Frontal cortex (tissue), 4 donors: Measurements from ENCODE around the gene HEG1. TPM values are rescaled to one million over a fixed set of nuclear protein-coding genes. Genes with fewer than 3 reads are reported as not detected.

Experiments used
- DNase-seq, 2 donors: peaks; one replicate each; pipeline ENCODE4 v3.0.0; 2012; ENCODE audit warnings: low spot score in 2 of 2
- FAIRE-seq: peaks from 2 replicates; lab custom pipeline; 2012; peaks lifted over from hg19 to GRCh38; lab: Jason Lieb, UNC
- total RNA-seq: library from RNA; depleted of rRNA; stranded (reverse); fragments of >200 nt; gene quantifications from one replicate; pipeline ENCODE4 v1.2.3, GENCODE V29; 2014
- donor health status: control.
- donor health status: control.
- donor health status: control.

The HEG1 gene
- total RNA-seq, 1 donor from 2014 or later: 5.7 TPM

DNA sequence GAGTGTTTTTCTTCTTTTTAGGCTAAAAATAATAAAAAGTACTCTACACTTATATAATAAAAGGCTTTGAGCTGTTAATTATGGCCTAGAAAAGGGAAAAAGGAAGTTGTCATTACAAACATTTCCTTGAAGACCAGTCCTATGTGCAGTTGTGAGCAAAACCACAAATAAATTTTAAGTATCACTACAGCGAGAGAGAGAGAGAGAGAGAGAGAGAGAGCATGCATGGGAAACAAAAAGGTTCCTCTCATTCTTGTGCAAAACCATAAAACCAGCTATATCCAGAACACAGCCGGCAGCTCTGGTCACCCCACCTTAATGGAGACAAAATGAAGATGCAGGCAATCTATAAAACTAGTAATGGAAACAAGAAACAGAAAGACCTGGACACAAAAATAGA lies 33.6 kb downstream of the HEG1 start:
- no peak for DNase-seq
- no peak for FAIRE-seq

DNA sequence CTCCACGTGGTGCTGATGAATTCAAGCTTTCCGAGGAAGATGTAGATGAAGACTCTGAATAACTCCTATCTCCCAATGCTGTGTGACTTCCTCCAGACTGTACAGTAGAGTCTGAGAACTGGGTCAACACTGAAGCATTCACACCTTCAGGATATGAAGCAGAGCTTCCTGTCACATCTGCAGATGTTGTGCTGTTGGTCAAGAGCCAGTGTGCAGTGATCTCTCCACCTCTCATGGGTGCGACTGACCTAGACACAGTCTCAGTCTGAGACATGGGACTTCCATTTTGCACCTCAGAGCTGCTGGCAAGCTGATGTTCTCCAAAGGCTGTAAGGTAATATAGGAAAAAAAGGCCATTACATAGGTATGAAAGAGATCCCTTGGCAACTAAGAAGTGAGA lies 36.5 kb downstream of the HEG1 start:
- DNase-seq (no peak), FAIRE-seq (no peak)

DNA sequence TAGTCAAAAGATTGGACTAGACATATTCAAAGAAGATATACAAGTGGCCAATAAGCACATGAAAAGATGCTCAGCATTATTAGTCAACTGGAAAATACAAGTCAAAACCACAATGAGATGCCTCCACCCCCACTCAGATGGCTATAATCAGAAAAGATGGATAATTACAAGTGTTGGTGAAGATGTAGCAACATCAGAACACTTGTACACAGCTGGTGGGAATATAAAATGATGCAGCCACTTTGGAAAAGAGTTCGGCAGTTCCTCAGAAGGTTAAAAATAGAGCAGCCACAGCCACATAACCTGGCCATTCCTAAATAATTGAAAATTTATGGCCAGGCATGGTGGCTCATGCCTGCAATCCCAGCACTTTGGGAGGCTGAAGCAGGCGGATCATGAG lies 38.4 kb downstream of the HEG1 start:
- FAIRE-seq: no peak

DNA sequence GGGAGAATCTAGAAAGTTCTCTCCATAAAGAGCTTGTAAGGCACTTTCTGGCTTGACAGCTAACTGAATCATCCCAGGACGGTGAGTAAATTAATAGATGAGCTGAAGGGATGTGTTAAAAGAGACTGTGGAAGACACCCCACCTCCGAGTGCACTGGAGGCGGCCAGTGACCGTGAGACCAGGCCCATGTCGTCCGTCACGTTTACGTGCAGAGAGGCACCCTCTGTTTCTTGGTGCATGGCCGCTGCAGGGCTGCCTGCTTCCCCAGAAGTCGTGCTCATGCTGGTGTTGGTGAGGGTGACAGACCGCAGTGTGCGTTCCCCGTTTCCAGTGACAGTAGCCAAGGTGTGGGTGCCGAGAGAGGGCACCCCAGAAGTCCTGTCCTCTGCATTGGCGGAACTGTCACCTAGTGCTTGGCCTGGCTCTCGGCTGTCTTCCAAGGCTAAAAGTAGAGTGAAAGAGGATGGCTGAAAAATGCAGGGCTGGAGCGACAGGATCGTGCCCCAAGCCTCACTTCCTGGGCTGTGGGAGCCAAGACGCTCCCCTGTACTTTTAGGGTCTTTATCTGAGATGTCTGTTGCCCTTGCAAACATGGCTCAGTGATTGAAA lies 41.1 kb downstream of the HEG1 start:
- no peak for DNase-seq

More for the DNA sequence above, 38.4 kb downstream of the HEG1 start:
- DNase-seq: no peak

DNA sequence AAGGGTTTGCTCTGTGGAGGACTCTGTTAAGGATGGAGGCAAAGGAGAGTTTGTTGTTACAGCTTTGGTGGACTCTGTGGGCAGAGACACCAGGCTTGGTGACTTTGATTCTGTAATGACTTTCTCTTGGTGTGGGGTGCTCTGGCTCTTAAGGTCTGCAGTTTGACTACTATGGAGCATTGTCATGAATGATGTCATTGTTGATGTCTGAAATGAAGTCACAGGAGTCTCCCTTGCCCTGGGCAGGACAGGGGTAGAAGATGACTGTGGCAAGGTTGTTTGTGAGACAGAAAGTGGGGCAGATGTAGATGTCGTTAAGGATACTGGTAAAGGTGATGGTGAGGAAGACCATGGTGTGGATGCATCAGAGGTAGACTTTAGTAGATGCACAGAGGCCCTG lies 42.7 kb downstream of the HEG1 start:
- DNase-seq: no peak
- no peak for FAIRE-seq

More for the DNA sequence above, 41.1 kb downstream of the HEG1 start:
- FAIRE-seq: no peak

DNA sequence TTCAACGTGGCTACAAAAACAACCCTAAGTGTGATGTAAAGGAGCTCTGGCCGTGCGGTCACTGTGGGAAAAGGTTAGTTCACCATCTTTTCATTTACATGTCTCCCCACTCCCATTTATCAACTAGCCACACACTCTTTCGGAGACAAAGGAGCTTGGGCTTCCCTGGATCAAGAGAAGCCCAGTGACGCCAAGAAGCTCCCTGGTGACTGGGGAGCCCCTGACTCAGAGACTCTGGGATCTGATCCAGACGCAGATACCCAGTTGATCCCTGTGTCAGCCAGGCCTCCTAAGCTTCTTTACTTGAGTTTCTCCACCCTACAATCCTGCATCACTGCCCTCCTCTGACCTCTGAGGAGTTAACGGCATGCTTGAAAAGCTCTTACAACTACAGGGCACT lies 43.9 kb downstream of the HEG1 start:
- FAIRE-seq (no peak), DNase-seq (no peak)

DNA sequence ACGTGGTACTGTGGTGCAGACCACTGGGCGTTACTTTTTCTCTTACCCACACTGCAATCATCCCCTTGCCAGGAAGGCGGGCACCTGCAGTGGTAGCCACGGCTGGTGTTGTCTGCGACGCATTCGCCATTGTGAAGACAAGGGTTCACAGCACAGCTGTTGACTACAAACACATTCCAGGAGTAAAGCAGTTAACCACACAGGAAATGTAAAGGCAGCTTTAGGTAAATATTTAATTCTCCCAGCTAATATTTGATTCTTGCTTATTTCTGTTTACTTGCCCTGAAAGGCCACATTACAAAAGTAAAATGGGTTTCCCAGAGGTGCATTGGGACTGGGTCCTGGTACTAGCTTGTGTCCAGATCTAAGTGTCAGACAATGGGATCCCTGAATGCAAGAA lies 45.4 kb downstream of the HEG1 start:
- FAIRE-seq (no peak), DNase-seq (no peak)

DNA sequence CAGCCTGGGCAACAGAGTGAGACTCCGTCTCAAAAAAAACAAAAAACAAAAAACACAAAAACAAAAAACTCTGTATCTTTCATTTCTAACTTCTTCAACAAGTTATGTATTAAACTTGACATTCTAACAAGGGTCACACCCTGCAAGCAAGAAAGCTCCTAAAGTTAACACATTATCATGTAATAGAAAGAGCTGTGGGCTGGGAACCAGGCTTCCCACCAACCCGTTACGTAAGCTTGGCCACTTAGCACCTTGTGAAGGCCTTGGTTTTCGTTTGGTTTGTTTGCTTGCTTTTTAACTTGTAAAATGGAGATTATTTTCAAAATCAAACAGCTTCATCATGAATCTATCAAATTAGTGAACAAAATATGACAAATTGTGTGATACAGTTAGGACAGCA lies 47.0 kb downstream of the HEG1 start:
- FAIRE-seq (no peak), DNase-seq (no peak)

DNA sequence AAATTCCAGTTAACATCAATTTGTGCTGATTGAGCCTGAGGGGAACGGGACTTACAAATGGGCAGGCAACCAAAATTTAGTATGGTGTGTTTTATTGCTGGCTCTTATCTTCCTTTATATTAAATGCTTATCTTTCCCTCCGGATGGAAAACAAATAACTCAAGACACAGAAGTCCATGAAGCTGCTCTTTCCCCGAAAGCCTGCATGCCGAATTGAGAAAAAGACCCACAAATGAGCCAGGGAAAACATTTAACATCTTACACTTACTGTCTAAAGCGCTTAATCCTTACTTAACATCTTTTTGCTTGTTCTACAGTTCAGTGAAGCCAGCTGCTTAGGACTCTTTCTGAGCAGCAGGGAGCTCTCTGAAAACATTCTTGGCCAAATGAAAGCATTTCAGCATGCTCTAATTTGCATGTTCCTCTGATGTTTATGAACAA lies 49.5 kb downstream of the HEG1 start:
- DNase-seq (no peak), FAIRE-seq (no peak)

DNA sequence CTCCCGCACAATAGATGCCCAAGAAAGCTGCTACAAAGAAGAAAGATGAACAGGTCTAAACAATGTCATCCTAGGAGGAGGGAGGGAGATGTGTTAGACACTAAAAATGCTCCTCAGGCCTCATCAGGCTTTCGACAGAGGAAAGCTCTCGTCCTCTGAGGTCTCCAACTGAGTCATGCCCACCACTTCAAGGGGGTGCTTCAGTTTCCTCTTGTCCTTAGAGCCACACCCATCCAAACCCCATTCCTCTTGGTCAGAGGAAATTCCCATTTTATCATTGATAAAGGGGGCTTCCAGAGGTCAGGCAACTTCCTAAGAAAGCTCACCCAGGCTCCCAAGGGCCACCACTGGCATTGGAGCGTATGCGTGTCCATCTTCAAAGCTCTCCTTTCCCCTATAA lies 50.1 kb downstream of the HEG1 start:
- no peak for FAIRE-seq
- DNase-seq: no peak

DNA sequence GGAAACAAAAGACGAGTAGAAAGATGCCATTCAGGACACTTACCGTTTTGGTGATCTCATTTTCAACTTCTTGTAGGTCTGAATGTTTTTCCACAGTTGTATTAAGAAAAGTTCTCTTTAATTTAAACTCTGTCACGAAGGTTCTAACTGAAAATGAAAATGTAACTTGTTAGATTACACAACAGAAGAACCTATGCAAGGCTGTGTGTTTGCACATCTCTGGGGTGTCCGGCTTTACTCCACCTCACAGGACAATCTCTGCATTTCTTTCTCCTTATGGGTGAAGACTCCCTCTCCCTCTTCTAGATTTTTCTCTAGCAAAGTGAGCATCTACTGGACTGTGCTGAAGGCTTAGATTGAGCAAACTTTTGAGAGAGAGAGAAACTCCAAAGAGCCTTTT lies 50.6 kb downstream of the HEG1 start:
- FAIRE-seq: no peak
- no peak for DNase-seq

DNA sequence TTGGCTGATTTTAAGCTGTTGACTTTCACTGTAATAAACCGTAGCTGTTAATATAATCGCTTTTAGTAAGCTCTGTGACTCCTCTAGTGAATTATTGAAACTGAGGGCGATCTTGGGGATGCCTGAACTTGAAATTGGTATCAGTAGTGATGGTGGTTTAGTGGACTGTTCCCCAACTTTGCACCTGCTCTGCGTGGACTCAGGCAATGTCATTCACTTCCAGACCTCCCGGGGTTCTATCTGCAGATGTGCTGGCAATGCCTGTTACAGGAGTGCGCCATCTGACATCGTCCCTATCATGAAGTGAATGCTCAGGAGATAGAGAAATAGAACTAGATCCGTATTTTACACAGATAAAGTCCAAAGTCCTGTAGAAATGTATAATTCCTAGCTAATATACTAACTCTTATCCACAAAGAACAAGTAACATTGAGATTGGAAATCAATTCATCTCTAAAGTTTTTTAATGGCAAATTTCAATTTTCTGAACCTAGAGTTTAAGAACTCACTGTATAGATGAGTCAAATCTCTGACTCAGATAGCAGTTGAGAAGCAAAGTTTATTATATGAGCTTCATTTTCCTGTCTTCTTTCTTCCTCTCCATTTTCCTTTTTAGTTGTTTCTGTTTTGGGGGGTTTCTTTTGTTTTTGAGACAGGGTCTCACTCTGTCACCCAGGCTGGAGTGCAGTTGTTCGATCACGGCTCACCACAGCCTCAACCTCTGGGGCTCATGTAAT lies 51.8 kb downstream of the HEG1 start:
- FAIRE-seq: no peak
- no peak for DNase-seq

DNA sequence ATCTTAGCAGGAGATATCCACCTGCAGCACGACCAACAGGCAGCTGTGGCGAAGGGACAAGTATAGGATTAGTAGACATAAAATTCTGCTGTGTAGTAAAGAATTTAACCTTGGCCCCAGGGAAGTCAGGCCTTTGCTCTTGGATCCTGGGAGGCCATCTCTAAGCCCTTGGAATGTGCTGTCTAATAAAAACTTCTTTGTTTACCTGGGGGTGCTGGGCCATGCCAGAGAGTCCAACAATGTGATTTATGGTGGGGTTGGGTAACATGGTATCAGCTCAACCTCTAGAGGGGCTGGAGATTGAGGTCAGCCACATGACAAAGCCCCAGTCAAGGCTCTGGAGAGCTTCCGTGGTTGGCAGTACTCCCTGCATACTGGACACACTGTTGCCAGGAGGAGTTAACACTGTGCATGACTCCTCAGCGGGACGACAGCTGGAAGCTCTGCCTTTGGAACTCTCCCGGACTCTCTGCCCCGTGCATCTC lies 52.4 kb downstream of the HEG1 start:
- no peak for DNase-seq

DNA sequence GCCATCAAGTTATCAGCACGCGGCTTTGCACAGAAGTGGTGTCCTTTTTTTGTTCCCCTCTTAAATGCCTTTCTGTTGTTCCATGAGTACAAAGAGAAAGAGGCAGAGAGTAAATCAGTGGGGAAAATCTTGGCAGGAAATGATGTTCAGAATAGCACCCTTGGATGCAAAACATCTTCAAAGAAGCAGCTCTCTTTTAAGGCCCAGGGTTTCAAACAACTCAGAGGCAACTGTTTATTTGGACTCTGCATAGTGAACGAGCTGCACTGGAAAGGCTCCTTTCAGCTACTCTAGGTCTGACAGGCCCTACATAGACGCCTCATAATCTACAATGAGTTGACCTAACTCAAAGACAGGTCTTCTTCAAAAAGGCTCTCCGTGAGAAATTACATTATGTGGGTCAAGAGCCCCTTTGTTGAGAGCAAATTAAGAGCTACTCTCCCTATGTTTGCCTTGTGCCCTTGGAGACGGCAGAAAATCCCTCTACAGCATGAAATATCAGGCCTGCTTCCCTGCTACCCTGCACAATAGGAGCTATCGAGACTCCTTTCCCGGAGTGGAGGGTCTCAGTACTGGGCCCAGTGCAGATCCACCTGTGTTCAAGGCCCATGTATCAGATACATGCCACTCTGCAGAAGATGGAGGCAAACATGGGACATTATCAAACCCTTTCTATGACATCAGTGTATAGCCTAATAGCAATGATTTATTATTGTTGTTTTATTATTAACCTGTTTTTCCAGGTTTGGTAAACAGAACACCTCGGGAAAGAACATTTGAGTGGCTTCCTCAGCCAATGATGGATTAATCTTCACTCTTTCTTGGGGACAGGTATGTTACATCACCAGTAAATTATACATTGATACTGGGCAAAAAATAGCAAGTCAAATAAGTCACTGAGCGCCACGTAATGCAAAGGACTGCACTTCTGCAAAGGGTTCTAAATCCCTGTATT lies 53.1 kb downstream of the HEG1 start:
- FAIRE-seq: no peak
- DNase-seq: peak in 1 of 2 donors; percentile 9

More for the DNA sequence above, 52.4 kb downstream of the HEG1 start:
- FAIRE-seq: no peak

DNA sequence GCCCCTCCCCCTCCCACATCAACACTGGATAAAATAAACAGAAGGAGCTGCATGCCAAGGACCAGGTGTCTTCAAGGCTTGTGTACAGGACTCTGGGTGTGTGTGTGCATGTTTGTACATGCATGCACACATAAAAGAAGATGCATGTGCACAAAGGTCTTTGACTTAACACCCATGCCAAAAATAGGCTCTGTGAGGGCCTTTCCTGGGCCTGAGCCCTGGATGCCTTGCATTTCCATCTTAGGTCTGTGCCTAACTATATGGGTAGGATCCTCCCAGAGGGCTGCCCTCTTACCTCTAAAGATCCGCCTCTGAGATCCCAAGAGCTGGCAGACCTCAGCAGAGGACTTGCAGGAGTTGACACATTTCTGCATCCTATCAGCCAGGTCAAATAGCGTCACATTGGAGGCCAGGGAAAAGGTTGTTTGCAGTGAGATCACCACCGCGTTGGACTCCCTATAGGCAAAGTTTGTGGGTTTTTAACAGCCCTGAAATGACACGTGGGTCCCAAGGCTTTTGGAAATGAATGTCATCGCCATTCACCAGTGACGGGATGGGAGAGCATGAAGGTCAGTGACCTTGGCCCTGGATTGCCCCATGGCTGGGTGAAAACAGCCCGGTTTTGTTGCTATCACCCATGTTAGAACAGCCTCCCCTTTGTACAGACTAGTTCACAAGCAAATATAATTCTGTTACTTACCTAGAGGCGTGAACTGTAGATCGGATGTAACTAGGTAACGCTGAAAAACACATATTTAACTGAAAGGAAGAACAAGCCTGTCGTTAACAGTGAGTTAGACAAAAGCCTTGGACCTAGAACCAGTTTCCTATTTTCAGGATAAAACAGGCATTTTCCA lies 54.0 kb downstream of the HEG1 start:
- FAIRE-seq (no peak), DNase-seq (no peak)

DNA sequence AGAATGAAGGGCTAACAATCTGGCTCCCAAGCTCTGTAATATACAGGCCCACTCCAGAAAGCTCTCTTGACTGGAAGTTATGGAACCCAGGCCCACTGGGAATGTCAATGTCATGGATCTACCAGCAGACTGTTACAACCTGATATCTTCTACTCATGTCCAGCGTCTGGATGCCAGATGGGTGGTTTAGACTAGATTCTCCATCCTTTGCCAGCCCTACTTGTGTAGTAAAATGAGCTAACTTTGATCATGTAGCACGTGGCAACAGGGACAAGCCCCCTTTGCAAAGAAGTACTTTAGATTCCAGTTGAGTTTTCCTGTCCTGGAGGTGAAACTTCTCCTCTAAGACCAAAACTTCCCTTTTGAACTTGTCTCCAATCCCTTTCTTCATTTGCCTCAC lies 55.1 kb downstream of the HEG1 start:
- DNase-seq (no peak), FAIRE-seq (no peak)

DNA sequence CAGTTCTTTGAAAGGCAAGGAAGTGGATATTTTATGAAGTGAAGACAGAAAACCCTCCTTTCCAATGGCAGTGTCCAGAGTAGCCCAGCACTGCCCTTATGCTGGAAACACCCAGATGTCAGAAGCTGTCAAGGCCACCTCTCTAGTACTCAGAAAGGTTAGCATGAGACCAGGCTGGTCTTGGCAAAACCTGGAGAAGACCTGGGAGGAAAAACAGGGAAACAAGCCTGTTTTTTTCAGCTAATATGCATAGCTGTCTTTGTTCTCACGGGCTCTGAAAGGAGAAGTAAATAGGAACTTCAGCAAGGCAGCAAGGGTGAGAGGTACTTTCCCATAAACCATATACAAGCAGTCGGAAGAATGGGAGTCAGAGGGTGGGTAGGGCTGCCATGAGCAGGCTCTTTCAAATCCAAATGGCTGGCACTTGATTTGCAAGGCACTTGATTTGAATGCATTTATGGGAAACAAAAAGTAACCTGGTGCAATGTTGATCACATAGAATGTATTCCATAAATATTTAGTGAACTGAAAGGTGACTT lies 55.8 kb downstream of the HEG1 start:
- no peak for DNase-seq
- no peak for FAIRE-seq

DNA sequence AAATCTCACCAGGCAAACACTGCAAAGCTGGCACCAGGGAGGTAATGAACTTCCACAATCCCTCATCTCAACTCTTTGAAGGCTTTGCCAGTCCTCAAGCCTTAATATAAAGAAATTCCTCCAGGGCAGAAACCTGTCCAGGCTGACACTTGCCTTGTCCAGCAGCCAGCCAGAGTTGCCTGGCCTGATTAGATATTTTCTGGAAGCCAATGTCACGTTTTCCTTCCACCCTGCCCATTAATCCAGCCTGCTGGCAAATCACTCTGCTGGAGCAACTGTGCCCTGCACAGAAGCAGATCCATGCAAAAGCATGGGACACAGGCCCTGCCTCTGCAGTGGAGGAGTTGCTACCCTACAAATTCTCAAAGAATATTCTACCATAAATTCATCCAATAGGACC lies 56.5 kb downstream of the HEG1 start:
- DNase-seq: no peak
- no peak for FAIRE-seq

DNA sequence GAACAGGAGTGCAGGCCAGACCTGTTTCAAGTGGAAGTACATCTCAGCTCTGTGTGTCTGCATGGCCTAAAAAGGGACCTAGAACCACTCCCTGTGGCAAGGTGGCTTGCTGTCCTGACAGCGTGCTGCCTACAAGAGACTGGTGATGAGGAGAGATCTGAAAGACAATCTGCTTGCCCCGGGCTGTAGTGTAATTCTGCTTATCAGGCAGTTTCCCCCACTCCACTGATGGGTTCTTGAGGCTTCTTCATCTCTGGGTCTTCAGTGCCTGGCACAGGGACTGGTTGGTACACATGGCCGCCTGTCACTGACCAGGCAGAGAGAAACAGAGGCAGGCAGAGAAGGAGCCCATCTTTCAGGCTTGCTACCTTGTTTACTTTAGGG lies 57.6 kb downstream of the HEG1 start:
- no peak for DNase-seq
- FAIRE-seq: no peak
